Skeletal muscle tissue (tissue), 4 donors: ENCODE data around the gene CTNNAL1. TPM values are rescaled to one million over a fixed set of nuclear protein-coding genes. Genes with fewer than 3 reads are reported as not detected.
"Not testable (repeated sequence)": the region's sequence is repeated elsewhere in the genome, so short reads cannot be mapped to it uniquely, and the experiment has no call there.

Experiments
- H3K27ac ChIP-seq: one replicate; pipeline ENCODE4 v1.7.0; 2013; ENCODE audit warnings: mild to moderate bottlenecking, low read depth, low read length, inconsistent platforms
- H3K27me3 ChIP-seq, 3 donors: one replicate each; pipeline ENCODE4 v1.7.0; 2013; ENCODE audit warnings: low read length in 3 of 3; ENCODE audit not compliant: control insufficient read depth in 3 of 3, insufficient read depth in 3 of 3
- H3K36me3 ChIP-seq, 3 donors: one replicate each; pipeline ENCODE4 v1.7.0; 2013; ENCODE audit warnings: low read length in 3 of 3; ENCODE audit not compliant: control insufficient read depth in 3 of 3, insufficient read depth in 3 of 3
- H3K4me1 ChIP-seq, 3 donors: one replicate each; pipeline ENCODE4 v1.7.0; 2013; ENCODE audit warnings: low read length in 3 of 3, mild to moderate bottlenecking in 3 of 3; ENCODE audit not compliant: control insufficient read depth in 3 of 3, insufficient read depth in 3 of 3
- H3K4me3 ChIP-seq, 3 donors: one replicate each; pipeline ENCODE4 v1.7.0; 2013; ENCODE audit warnings: low read length in 3 of 3
- H3K9ac ChIP-seq, 3 donors: one replicate each; pipeline ENCODE4 v1.7.0; 2013; ENCODE audit warnings: low read length in 3 of 3, mild to moderate bottlenecking in 3 of 3, moderate library complexity in 2 of 3, low read depth in 1 of 3
- H3K9me3 ChIP-seq, 3 donors: one replicate each; pipeline ENCODE4 v1.7.0; 2013; ENCODE audit warnings: low read length in 3 of 3; ENCODE audit not compliant: control insufficient read depth in 3 of 3
- total RNA-seq: library from RNA; depleted of rRNA; stranded (reverse); fragments of >200 nt; gene quantifications from one replicate; pipeline ENCODE4 v1.2.3, GENCODE V29; 2014
- donor health status: Osteomylitis.

Gene CTNNAL1
- total RNA-seq, 1 donor from 2014 or later = 24.5 TPM

GRCh38 chr9:108971392-108971791 is 41.9 kb downstream of the CTNNAL1 start:
- not testable (repeated sequence) for H3K4me3 ChIP-seq

GRCh38 chr9:108967916-108968315 is 45.4 kb downstream of the CTNNAL1 start:
- no peak overlapping the region for H3K27ac ChIP-seq

More at GRCh38 chr9:108971392-108971791, 41.9 kb downstream of the CTNNAL1 start:
- H3K4me1 ChIP-seq, H3K9me3 ChIP-seq, H3K27me3 ChIP-seq, H3K9ac ChIP-seq, H3K27ac ChIP-seq: not testable (repeated sequence)
- H3K36me3 ChIP-seq = peaks cover 0 to 11% (median 5%) of the 10 kb centered on the region in 3 donors

DNA sequence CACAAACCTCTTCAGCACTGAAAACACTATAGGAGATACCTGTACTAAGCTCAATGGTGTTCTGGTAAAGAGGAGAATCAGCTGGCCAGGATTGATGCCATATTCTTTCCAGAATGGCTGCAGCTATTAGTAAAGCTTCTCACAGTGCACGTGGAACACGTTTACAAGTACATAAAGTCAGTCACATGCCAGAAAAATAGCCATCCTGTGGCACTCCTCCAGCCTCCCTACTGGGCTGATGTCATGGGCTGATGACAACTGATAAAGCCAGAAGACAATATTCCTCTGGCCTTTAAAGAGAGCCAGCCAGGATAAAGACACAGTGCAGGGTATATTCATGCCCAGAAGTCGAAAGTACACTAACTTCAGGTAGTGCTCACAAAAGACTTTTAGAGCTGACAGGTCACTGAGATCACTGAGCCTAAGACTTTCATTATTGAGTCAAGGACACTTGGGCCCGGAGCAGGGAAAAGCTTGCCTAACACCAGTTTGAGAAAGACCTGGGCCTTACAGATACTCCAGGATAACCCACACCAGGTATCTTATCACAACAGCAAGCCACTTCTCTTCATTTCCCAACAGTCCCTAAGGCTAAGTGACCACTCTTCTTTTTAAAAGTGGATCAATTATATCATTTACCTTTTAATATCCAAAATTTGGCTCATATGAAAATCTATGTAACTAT is 49.7 kb downstream of the CTNNAL1 start:
- H3K4me1 ChIP-seq = no peaks in the 10 kb centered on the region

More at GRCh38 chr9:108967916-108968315, 45.4 kb downstream of the CTNNAL1 start:
- Histone ChIP-seq H3K9me3 (no peaks in the 10 kb centered on the region), H3K4me1 (peaks cover 0 to 1% (median 0%) of the 10 kb centered on the region in 3 donors), H3K4me3 (no peak overlapping the region), H3K36me3 (peaks cover 0 to 11% (median 8%) of the 10 kb centered on the region in 3 donors), H3K27me3 (no peaks in the 10 kb centered on the region), H3K9ac (no peak overlapping the region)

GRCh38 chr9:108961151-108961550 is 52.1 kb downstream of the CTNNAL1 start:
- Histone ChIP-seq H3K27me3 (no peaks in the 10 kb centered on the region), H3K27ac (no peak overlapping the region), H3K9me3 (no peaks in the 10 kb centered on the region), H3K4me1 (no peaks in the 10 kb centered on the region), H3K9ac (no peak overlapping the region), H3K4me3 (no peak overlapping the region), H3K36me3 (peaks cover 0 to 4% (median 4%) of the 10 kb centered on the region in 3 donors)

More for the DNA sequence above, 49.7 kb downstream of the CTNNAL1 start:
- Histone ChIP-seq H3K27me3 (no peaks in the 10 kb centered on the region), H3K36me3 (peaks cover 0 to 9% (median 4%) of the 10 kb centered on the region in 3 donors), H3K9ac (no peak overlapping the region), H3K9me3 (no peaks in the 10 kb centered on the region), H3K4me3 (no peak overlapping the region), H3K27ac (no peak overlapping the region)

DNA sequence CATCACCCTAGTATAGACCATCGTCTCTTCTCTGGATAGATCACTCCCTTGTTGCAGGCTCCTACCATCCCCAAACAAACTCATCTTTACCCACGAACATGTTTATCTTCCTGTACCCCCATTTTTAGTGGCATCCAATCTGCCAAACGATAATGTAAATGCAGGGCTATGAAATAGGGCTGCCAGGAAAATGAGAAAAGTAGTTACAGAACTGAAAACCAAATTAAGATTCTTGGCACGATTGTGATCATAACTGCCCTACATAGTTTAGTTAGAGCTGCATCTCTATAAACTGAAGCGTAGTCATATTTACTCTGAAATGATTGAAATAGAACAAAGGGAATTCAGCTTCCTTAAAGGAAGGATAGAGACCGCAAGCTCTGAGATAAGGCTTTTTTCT is 53.0 kb downstream of the CTNNAL1 start:
- H3K27ac ChIP-seq = no peak overlapping the region

GRCh38 chr9:108956631-108957026 is 56.7 kb downstream of the CTNNAL1 start:
- Histone ChIP-seq H3K9ac (no peak overlapping the region), H3K9me3 (no peaks in the 10 kb centered on the region), H3K27ac (no peak overlapping the region), H3K4me3 (no peak overlapping the region), H3K36me3 (peaks cover 0 to 4% (median 0%) of the 10 kb centered on the region in 3 donors), H3K27me3 (no peaks in the 10 kb centered on the region), H3K4me1 (no peaks in the 10 kb centered on the region)

More for the DNA sequence above, 53.0 kb downstream of the CTNNAL1 start:
- H3K27me3 ChIP-seq = no peaks in the 10 kb centered on the region
- peaks cover 0 to 4% (median 4%) of the 10 kb centered on the region in 3 donors for H3K36me3 ChIP-seq
- H3K4me3 ChIP-seq = no peak overlapping the region
- H3K4me1 ChIP-seq = no peaks in the 10 kb centered on the region
- H3K9ac ChIP-seq = no peak overlapping the region
- H3K9me3 ChIP-seq = no peaks in the 10 kb centered on the region

DNA sequence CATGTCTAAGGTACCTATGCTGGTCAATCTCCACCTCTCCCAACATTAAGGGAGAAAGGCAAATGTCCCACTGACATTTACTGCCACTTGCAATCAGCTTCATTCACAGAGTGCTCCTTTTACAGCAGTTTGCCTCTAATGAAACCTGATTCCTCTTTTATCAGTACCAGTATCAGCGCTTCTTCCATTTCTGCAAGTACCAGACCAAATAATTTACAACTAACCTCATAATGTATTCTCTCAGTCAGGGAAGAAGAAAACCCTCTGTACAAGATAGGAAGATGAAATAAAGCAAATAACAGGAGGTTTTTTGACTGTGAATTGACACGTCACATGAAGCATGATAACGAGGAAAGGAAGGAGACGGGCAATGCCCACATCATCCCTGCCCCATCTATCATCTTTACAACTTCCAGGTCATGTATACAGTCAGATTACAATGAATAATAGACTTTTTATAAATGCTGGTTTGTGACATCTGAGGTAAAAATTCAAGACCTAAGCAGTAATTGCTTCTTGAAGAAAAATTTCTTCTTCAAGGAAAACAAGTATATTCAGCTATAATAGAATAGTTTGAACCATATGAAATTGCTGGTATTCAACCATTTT is 57.2 kb downstream of the CTNNAL1 start:
- no peak overlapping the region for H3K9ac ChIP-seq
- H3K27me3 ChIP-seq = no peaks in the 10 kb centered on the region
- H3K36me3 ChIP-seq = peaks cover 0 to 3% (median 0%) of the 10 kb centered on the region in 3 donors
- H3K9me3 ChIP-seq = no peaks in the 10 kb centered on the region
- H3K4me3 ChIP-seq = no peak overlapping the region
- no peak overlapping the region for H3K27ac ChIP-seq
- H3K4me1 ChIP-seq = no peaks in the 10 kb centered on the region

DNA sequence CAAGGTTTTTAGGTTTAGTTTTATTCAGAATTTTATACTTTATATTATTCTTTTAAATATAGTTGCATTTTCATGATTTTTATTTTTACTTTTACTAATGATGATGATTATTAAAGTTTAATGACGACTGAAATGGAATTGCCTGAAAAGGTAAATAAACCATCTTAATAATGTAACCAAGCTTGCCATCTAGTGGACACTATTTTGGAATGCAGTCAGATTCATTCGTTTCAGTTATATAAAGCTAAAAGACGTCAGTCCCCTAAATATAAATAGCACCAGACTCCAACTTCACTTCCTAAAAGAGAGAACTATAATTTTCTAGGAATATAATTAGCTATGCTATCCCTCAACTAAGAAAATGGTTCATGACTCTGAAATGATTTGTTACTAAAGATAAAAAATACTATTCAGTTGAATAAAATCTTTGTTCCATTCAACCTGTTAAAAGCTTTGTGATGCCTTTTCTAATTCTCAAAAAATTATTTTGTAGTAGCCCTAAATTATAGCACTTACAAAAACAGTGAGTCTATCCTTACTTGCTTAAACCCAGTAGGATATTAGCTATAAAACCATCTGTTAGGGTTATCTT is 59.2 kb downstream of the CTNNAL1 start:
- Histone ChIP-seq H3K4me3 (no peak overlapping the region), H3K4me1 (no peaks in the 10 kb centered on the region), H3K27ac (no peak overlapping the region), H3K27me3 (no peaks in the 10 kb centered on the region), H3K9ac (peak overlapping the region in 1 of 3 donors; percentile 18), H3K9me3 (no peaks in the 10 kb centered on the region), H3K36me3 (peaks cover 0 to 5% (median 0%) of the 10 kb centered on the region in 3 donors)

GRCh38 chr9:108951578-108951977 is 61.7 kb downstream of the CTNNAL1 start:
- Histone ChIP-seq H3K9ac (no peak overlapping the region), H3K4me1 (no peaks in the 10 kb centered on the region), H3K27me3 (no peaks in the 10 kb centered on the region), H3K4me3 (no peak overlapping the region), H3K9me3 (no peaks in the 10 kb centered on the region), H3K36me3 (peaks cover 0 to 5% (median 2%) of the 10 kb centered on the region in 3 donors), H3K27ac (no peak overlapping the region)

GRCh38 chr9:108950168-108950567 is 63.1 kb downstream of the CTNNAL1 start:
- Histone ChIP-seq H3K4me3 (no peak overlapping the region), H3K9ac (no peak overlapping the region), H3K4me1 (no peaks in the 10 kb centered on the region), H3K27ac (no peak overlapping the region), H3K9me3 (no peaks in the 10 kb centered on the region), H3K27me3 (no peaks in the 10 kb centered on the region), H3K36me3 (peaks cover 0 to 5% (median 2%) of the 10 kb centered on the region in 3 donors)
